HG03442 (cell line): Measurements from ENCODE around the gene WWOX.

Experiments used
- ATAC-seq: cut with Tn5 transposase; IDR thresholded peaks from one replicate; pipeline ENCODE4 v1.9.1; 2021; ENCODE audit warnings: mild to moderate bottlenecking, moderate library complexity; ENCODE audit not compliant: unreplicated experiment

Gene WWOX

GRCh38 chr16:79163691-79164387, 1064.4 kb downstream of the WWOX start:
- no peak for ATAC-seq

DNA sequence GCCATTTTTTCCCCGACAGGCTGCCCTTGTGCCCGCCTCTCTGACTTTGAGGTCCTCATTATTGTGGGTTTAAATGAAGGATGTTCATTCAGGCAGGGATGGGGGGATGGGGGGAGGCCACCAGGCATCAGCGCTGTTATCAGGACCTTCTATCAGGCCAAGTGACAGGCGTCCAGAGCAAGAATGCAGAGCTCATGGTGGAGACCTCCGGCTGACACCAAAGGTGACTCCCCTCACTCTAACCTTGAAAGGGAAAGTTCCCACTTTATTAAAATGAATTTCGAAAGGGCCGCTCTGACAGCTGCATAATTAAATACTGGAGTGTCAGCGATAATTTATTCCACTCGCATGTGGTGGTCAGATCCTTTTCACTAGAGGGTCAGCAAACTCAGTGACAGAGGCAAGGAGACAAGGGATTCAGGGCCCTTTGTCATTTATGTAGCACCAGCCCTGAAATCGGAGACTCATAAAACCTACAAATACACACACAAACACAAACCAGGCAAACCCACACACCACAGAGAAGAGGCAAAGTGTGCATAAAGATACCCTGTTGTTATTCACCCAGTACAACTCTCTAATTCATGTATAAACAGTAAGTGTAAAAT, 1065.0 kb downstream of the WWOX start:
- no peak for ATAC-seq

GRCh38 chr16:79165079-79165478, 1065.6 kb downstream of the WWOX start:
- no peak for ATAC-seq

DNA sequence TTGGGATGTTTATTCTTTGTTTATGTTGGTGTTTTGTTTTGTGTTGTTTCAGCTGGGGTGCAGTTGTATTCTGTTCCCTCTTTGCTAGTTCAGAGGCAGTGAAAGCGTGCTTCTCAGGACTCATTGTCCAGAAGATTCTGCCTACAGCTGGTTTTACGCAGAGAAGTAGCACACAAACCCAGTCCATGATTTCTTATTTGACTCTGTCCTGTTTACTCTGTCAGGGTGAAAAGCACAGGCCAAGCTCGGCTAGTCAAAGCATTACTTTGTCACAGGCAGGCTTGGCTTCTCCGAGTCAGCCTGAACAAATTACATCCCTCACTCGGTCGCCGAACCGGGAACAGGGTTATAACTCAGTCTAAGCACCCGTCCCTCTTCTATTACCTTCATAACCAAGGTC, 1066.1 kb downstream of the WWOX start:
- ATAC-seq = no peak

- no peak for ATAC-seq
Measured at GRCh38 chr16:79167893-79168292, 1068.4 kb downstream of the WWOX start.

- ATAC-seq = no peak
Measured at GRCh38 chr16:79168321-79168720, 1068.9 kb downstream of the WWOX start.

GRCh38 chr16:79169239-79169638, 1069.8 kb downstream of the WWOX start:
- no peak for ATAC-seq

DNA sequence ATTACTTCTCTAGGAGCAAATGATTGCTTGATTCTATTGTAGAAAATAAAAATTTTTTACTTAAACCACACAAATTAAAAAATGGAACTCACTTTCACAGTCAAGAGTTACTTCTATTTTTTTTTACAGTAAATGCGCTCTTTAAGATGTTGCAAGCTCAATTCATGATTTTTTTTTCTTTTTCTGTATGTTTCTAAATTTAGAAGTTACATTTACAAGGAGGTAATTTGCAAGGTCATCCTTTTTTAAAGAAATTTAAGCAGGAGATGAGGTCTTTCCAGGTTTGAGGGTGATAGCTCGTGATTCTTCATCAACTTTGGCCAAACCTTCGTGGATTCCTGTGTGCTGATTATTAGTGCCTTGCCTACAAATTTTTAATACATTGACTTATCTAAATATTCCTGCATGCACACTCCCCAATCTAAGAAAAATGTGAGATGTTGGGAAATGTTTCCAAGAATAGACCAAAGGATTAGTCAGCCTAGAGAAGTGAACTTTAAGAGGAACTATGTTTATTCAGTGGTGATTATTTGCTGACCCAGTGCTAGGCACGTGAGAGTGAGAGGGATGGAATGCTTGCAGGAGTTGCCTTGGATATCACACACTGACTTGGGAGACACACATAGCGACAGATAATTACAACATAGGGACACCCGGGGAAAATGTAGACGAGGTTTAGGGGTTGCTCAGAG, 1071.2 kb downstream of the WWOX start:
- no peak for ATAC-seq

- no peak for ATAC-seq
Measured at GRCh38 chr16:79171504-79171903, 1072.0 kb downstream of the WWOX start.

DNA sequence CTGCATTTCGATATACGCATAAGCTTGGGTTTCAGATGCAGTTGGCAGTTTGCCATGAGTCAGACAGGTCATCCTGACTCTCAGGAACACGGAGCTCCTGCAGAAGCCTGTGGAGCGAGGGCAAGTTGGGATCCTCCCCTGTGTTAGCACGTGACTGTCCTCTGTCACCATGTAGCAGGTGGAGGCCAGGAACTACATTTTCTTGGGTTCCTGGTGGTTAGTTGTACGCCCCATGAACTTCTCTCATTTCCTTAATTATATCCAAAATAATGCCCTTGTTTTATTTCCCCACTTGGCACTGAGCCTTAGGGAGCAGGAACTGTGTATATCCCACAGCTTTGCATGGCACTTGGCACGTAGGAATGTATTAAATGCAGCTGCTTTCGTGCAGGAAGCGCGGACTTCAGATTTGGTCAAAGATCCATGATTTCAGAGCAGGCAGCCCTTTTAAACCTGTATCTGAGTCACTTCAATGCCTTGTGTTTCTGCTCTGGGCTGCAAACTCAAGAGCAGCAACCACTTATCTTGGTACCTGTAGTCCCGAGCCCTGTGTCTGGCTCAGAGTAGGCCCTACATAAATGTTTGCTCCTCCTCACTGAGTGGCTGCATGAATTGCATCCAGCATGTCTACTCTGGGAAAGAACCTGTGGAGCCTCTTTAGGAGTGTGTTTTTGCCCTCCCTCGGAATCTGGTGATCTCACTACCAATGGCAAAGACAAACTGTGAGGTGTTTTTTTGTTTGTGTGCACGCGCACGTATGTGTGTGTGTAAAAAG, 1072.7 kb downstream of the WWOX start:
- ATAC-seq = no peak

GRCh38 chr16:79172976-79173500, 1073.6 kb downstream of the WWOX start:
- ATAC-seq = no peak

- no peak for ATAC-seq
Measured at GRCh38 chr16:79173919-79174318, 1074.5 kb downstream of the WWOX start.

GRCh38 chr16:79175286-79176057, 1076.0 kb downstream of the WWOX start:
- no peak for ATAC-seq

DNA sequence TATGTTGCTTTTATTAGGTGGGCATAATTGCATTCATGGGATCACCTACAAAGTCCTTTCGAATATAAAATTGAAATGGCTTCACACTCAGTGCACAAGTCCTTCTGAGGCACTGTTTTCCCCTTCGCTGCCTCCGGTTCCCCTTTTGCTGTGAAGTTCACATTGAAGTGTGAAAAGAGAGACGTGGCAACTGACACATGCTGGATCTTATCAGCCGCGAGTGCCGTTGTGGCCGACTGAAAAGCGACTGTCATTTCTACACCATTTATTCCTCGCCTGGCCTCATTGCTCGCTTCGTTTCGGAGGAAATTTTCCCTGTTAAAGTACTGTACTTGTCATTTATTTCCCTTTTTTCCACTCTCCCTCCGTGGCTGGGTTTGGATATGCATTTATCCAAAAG, 1077.6 kb downstream of the WWOX start:
- no peak for ATAC-seq

GRCh38 chr16:79181419-79181818, 1082.0 kb downstream of the WWOX start:
- no peak for ATAC-seq

GRCh38 chr16:79182616-79183015, 1083.2 kb downstream of the WWOX start:
- ATAC-seq = no peak

GRCh38 chr16:79183571-79183970, 1084.1 kb downstream of the WWOX start:
- no peak for ATAC-seq

DNA sequence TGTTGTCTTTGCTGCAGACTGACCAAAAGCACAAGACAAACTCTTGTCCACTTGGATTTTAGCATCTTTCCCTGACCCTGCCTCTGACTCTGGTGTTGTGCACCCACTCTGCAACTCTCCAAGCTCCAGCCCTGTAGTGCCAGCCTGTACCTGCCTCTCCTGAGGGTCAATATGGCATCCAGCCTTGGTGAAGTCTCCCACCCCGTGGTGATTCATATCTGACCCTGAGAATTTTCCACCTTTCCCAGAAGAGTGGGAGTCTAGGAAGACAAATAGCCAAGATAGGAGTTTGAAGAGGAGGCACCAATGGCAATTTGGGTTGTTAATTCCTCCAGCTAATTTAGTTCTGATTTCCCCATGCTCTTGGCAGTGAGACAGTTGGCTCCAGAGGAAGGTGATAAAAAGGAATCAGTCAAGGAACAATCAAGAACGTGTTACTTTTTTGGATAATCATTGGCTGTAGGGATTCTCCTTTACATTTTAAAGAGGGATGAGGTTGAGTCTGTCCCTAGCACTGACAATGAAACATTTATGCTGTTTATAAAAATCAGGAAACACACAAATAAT, 1085.1 kb downstream of the WWOX start:
- ATAC-seq = no peak

DNA sequence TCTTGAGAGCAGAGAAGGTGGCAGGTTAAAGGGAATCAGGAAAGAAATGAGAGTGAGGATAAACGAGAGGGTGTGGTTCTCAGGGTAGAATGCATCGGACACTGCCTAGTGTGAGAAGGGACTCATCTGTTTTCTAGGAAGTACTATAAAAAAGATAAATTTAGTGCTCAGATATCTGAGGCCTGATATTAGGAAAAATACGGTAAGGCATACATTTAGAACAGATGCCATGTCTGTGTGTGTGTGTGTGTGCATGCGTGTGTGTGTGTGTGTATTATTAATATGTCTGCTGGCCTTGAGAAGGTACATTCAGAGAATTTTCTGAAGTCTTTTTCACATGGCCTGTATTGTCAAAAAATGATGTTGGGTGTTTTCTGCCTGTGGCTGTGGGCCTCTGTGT, 1086.3 kb downstream of the WWOX start:
- no peak for ATAC-seq

DNA sequence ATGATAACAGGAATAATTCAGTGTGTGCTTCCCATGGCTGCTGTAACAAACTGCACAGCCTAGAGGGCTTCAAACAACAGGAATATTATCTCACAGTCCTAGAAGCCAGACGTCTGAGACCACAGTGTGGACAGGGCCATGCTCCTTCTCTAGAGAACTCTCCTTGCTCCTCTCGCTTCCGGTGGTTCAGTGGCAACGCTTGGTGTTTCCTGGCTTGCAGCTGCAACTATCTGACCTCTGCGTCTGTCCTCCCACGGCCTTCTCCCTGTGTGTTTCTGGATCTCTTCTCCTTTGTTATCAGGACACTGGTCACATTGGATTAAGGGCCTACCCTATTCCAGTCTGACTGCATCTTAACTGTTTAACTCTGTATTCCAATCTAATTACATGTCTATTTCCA, 1086.7 kb downstream of the WWOX start:
- ATAC-seq = no peak
